ENCODE measurements around the gene KIF5C.

The KIF5C gene

GRCh38 chr2:148955798-148956197, 80.8 kb downstream of the KIF5C start:
- TF ChIP-seq, protein P1, sequence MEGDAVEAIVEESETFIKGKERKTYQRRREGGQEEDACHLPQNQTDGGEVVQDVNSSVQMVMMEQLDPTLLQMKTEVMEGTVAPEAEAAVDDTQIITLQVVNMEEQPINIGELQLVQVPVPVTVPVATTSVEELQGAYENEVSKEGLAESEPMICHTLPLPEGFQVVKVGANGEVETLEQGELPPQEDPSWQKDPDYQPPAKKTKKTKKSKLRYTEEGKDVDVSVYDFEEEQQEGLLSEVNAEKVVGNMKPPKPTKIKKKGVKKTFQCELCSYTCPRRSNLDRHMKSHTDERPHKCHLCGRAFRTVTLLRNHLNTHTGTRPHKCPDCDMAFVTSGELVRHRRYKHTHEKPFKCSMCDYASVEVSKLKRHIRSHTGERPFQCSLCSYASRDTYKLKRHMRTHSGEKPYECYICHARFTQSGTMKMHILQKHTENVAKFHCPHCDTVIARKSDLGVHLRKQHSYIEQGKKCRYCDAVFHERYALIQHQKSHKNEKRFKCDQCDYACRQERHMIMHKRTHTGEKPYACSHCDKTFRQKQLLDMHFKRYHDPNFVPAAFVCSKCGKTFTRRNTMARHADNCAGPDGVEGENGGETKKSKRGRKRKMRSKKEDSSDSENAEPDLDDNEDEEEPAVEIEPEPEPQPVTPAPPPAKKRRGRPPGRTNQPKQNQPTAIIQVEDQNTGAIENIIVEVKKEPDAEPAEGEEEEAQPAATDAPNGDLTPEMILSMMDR (IDR thresholded peaks at IDR 0.05) = no peak
- no peak for TF ChIP-seq ZFX (IDR thresholded peaks at IDR 0.05; ENCODE audit: borderline replicate concordance)
- no peak overlapping the region for H3K27ac ChIP-seq

GRCh38 chr2:148957023-148957422, 82.0 kb downstream of the KIF5C start:
- no peak overlapping the region for H3K27ac ChIP-seq
- TF ChIP-seq, protein P1 (IDR thresholded peaks at IDR 0.05) = no peak
- TF ChIP-seq ZFX (IDR thresholded peaks at IDR 0.05; ENCODE audit: borderline replicate concordance) = no peak

DNA sequence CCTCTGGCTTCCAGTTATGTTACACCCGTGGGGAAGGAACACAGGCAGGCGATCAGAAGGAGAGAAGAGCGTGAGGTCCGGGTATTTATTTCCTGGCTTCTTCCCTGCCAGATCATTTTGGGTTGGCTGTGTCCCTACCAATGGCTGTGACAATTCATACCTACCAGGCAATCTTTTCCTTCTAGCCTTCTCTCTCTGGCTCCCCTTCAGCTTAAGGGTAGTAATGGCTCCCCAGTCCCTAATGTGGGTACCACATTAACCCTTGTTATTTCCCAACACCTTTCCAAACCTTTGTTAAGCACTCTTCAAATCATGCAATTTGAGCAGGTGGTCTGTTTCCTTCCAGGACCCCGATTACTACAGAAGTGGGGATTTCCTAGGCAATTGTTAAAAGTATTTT, 84.7 kb downstream of the KIF5C start:
- H3K27ac ChIP-seq = no peak overlapping the region
- TF ChIP-seq, protein P1 (IDR thresholded peaks at IDR 0.05) = no peak
- TF ChIP-seq ZFX (IDR thresholded peaks at IDR 0.05; ENCODE audit: borderline replicate concordance) = no peak

GRCh38 chr2:148960483-148960882, 85.5 kb downstream of the KIF5C start:
- no peak overlapping the region for H3K27ac ChIP-seq
- no peak for TF ChIP-seq ZFX (IDR thresholded peaks at IDR 0.05; ENCODE audit: borderline replicate concordance)
- TF ChIP-seq, protein P1 (IDR thresholded peaks at IDR 0.05) = no peak

- no peak overlapping the region for H3K27ac ChIP-seq
- TF ChIP-seq, protein P1 (IDR thresholded peaks at IDR 0.05) = no peak
- TF ChIP-seq ZFX (IDR thresholded peaks at IDR 0.05; ENCODE audit: borderline replicate concordance) = no peak
These were observed 88.4 kb downstream of the KIF5C start for GRCh38 chr2:148963461-148963860.

GRCh38 chr2:148965623-148966437, 90.8 kb downstream of the KIF5C start:
- no peak overlapping the region for H3K27ac ChIP-seq
- TF ChIP-seq, protein P1 (IDR thresholded peaks at IDR 0.05) = no peak
- TF ChIP-seq ZFX (IDR thresholded peaks at IDR 0.05; ENCODE audit: borderline replicate concordance) = no peak

GRCh38 chr2:148966438-148966758, 91.4 kb downstream of the KIF5C start:
- no peak for TF ChIP-seq ZFX (IDR thresholded peaks at IDR 0.05; ENCODE audit: borderline replicate concordance)
- TF ChIP-seq, protein P1 (IDR thresholded peaks at IDR 0.05) = no peak
- H3K27ac ChIP-seq = no peak overlapping the region
